ENCODE measurements around the gene SLC4A11.
"Not testable (repeated sequence)": the region's sequence is repeated elsewhere in the genome, so short reads cannot be mapped to it uniquely, and the experiment has no call there.

The SLC4A11 gene

DNA sequence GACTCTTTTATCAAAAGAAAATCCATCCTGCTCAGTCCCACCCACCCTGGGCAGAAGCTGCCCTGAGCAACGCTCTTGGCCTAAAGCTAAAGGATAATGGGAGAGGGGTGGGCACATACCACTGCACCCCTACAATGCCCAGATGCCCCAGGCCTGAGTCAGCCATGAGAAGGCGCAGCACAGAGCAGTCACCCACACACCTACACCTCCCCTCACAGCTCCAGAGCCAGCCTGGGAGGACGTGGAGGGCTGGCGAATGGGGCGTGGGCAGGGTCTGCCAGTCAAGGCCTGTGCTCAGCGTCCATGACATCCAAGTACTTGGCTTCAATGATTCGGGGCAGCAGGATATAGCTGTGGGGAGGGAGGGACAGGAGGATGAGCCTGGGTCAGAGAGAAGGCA, 11.5 kb downstream of the SLC4A11 start:
- DNase-seq: no peak

GRCh38 chr20:3226864-3227263, 12.1 kb downstream of the SLC4A11 start:
- DNase-seq: no peak

DNA sequence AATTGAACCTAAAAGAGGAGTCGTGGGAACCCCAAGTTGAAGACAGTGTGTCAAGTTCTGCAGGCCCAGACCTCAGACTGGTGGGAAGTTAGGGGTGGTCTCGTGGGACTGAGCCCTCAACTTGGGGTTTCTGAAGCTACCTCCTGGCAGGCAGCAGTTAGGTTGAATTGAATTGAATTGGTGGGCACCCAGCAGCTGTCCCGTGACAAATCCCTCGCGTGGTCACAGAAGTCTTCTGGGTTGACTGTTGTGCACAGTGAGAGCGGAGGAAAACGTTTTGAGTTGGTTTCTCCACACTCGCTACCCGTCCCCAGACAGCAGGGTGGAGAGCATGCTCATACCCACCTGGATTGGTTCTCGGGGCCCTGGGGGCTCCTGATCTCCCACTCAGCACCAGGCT, 12.9 kb downstream of the SLC4A11 start:
- no peak for DNase-seq

GRCh38 chr20:3224681-3225421, 14.1 kb downstream of the SLC4A11 start:
- DNase-seq: no peak

- DNase-seq: no peak
These were observed 14.9 kb downstream of the SLC4A11 start for GRCh38 chr20:3223994-3224680.

GRCh38 chr20:3223651-3223993, 15.4 kb downstream of the SLC4A11 start:
- DNase-seq: no peak

DNA sequence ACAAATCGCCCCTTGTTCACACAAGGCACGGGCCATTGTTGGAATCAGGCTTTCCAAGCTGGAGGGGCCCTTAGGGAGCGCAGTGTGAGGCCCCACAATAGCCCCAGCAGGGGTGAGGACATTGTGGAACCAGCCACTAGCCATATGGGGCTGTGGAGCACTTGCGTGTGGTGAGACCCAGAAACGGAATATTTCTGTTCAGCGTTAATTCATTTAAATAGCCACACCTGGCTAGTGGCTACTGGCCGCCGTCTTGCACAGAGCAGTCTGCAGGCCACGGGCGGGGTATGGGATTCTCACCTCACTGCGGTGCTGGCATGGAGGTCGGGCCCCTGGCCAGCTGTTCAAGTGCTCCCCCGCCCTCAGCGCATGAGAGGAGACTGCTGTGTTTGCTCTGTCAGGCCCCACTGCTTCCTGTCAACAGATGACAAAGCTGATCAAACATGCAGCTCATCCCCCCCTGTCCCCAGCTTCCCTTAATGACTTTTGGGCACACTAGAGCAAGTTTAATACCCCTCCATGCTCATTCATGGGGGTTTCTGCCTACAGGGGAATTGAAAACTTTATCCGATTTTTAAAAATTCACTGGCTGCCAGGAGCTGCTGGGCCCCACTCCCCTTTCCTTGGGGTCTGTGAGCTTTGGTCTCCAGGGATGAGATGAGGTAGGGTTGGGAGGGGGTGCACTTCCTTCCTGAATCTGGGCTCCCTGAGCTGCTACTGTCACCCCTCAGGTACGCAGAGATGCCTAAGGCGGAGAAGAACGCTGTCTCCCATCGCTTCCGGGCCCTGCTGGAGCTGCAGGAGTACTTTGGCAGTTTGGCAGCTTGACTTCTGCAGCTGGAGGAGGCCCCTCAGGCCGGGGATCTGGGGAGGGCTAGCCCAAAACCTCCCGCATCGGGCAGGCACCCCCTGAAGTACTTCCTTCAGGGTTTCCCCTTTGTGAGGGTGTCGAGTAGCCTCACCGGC, 16.1 kb downstream of the SLC4A11 start:
- peak in 1 of 5 donors; percentile 41 for DNase-seq

DNA sequence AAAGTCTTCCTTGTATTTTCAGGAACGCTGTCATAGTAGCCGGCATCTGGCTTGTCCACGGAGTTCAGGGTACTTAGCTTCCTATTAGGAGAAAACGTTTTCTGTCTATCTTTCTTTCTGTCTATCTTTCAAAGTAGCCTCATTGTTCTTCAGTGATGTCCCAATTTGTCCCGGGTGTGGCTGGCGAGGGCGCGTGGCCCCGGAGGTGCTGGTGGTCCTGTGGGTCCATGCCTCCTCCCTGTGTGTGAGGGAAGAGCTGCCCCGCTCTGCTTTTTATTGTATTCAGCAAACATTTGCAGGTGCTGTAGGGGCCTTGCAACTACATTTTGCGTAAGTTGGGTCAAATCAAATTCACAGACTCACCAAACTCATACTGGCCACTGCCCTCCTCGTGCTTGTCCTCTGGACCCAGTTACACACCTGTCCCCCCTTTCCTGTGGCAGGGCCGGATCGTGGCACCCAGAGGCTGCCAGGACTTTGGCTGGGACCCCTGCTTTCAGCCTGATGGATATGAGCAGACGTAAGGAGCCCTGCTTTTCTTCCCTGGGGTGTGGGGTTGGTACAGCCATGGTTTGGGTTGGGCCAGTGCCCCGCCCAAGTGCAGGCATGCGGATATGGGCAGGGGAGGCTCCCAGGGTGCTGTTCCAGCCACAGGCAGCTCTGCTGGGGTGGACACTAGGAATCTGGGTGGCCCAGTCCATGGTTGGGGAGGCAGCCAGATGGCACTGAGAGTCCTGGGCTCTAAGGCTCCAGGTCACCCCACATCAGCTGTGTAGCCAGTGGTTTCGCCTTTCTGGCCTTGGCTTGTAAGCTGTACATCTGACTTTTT, 17.4 kb downstream of the SLC4A11 start:
- DNase-seq: no peak

GRCh38 chr20:3218307-3218988, 20.5 kb downstream of the SLC4A11 start:
- DNase-seq: peak in 4 of 5 donors; percentile 50 to 65 (median 58)

- DNase-seq: not testable (repeated sequence)
These were observed 23.6 kb downstream of the SLC4A11 start for GRCh38 chr20:3215359-3215917.

DNA sequence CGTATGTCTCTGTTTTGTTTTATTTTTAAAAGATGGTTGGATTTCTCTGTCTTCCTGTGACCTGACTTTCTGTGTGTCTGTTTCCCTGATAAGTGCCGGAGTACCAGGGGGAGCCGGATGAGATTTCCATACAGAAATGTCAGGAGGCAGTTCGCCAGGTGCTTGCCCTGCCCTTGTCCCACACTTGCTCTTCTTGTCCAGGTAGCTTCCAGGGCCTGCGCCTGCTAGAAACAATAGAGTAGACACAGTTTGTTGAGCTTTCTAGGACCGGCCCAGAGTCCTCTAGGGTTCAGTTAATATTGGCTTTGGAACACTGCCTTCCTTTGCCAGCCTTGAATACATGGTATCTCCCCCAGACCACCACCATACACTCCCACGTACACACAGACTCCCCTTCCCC, 25.8 kb downstream of the SLC4A11 start:
- no peak for DNase-seq

- no peak for DNase-seq
These were observed 28.6 kb downstream of the SLC4A11 start for GRCh38 chr20:3210346-3210745.

DNA sequence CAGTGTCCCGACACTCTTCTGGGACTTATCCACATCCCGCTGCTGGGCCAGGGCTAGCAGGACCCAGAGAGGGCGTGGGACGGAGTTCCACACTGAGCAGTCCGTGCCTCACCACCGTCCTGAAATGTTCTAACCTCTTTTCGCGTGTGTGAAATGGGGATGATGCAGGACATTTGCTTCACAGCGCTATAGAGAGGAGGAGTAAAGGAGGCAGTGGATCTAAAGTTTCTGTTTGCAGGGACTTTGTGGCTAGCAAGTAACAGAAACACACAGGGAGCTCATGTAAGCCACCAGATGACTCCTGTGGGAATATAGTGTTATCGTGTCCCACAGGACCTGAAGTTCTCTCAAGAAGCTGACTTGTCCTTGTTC, 29.1 kb downstream of the SLC4A11 start:
- peak in 1 of 5 donors; percentile 13 for DNase-seq

DNA sequence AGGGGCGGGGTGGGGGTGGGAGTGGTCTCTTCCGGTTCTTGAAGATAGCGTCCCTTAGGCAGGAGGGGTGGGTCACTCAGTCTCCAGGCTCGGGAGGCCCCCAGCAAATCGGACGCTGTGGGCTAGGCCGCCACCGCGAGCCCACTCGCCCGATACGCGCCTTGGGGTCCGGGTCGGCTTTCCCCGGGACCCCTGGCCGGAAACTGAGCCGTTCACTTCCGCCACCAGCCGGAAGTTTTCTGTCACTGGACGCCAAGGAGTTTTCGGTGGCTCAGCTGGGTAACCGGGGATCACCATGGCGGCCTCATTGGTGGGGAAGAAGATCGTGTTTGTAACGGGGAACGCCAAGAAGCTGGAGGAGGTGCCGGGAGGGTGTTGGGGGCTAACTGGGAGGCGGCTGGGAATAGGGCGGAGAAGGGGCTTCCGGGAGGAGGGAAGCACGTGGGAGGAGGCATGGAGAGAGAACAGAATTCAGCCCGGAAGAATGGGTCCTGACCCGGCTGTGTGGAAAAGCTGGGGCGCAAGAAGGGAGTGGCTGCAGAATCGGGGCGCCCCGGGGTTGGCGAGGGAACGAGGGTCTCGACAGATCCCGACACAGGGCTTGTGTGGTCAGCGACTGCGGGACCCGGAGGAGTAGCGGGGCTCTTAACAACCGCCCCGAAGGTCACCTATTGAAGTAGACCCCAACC, 29.6 kb downstream of the SLC4A11 start, which contains the start of gene ITPA:
Gene ITPA (plus strand): TSS at position 242 of the 689 bp plus-strand sequence. CDS start 54 bp downstream, at position 296.
- peak in 4 of 5 donors; percentile 35 to 69 (median 42) for DNase-seq

GRCh38 chr20:3208786-3209256, 30.2 kb downstream of the SLC4A11 start:
- DNase-seq: peak in 1 of 5 donors; percentile 22

- peak; percentile 70 to 91 (median 84) for DNase-seq
These were observed 34.7 kb downstream of the SLC4A11 start, which contains the start of gene DDRGK1 for GRCh38 chr20:3204124-3204794. TSS of gene DDRGK1 (minus strand) at chr20:3204682. CDS start at chr20:3204627, 55 bp downstream.

GRCh38 chr20:3203315-3204123, 35.5 kb downstream of the SLC4A11 start:
- peak in 1 of 5 donors; percentile 72 for DNase-seq

- DNase-seq: no peak
These were observed 36.0 kb downstream of the SLC4A11 start for GRCh38 chr20:3202965-3203314.

All from T-helper 1 cell (primary cell).